ENCODE data around the gene FCHSD2. TPM values are rescaled to one million over a fixed set of nuclear protein-coding genes. Genes with fewer than 3 reads are reported as not detected.
"Not testable (repeated sequence)": the region's sequence is repeated elsewhere in the genome, so short reads cannot be mapped to it uniquely, and the experiment has no call there.

The FCHSD2 gene
- total RNA-seq, 1 donor from 2014 or later: 59.0 TPM

- DNase-seq: no peak
- Histone ChIP-seq H3K4me1 (peaks cover 26% of the 10 kb centered on the region), H3K27me3 (ENCODE audit: low read depth) (no peaks in the 10 kb centered on the region), H3K9me3 (no peaks in the 10 kb centered on the region), H3K27ac (no peak overlapping the region), H3K36me3 (no peaks in the 10 kb centered on the region), H3K4me3 (no peak overlapping the region)
- no peak for TF ChIP-seq CTCF (IDR thresholded peaks at IDR 0.05)
- intact Hi-C loops (cut with DNase I): no loop called here
- ATAC-seq: no peak
Measured at GRCh38 chr11:73077454-73077853, 64.7 kb downstream of the FCHSD2 start.

- Histone ChIP-seq H3K9me3 (no peaks in the 10 kb centered on the region), H3K4me3 (no peak overlapping the region), H3K27ac (no peak overlapping the region), H3K36me3 (no peaks in the 10 kb centered on the region), H3K4me1 (peaks cover 41% of the 10 kb centered on the region), H3K27me3 (ENCODE audit: low read depth) (no peaks in the 10 kb centered on the region)
- no peak for TF ChIP-seq CTCF (IDR thresholded peaks at IDR 0.05)
- intact Hi-C loops (cut with DNase I): no loop called here
- ATAC-seq: no peak
- DNase-seq: no peak
Measured at GRCh38 chr11:73074319-73074718, 67.8 kb downstream of the FCHSD2 start.

DNA sequence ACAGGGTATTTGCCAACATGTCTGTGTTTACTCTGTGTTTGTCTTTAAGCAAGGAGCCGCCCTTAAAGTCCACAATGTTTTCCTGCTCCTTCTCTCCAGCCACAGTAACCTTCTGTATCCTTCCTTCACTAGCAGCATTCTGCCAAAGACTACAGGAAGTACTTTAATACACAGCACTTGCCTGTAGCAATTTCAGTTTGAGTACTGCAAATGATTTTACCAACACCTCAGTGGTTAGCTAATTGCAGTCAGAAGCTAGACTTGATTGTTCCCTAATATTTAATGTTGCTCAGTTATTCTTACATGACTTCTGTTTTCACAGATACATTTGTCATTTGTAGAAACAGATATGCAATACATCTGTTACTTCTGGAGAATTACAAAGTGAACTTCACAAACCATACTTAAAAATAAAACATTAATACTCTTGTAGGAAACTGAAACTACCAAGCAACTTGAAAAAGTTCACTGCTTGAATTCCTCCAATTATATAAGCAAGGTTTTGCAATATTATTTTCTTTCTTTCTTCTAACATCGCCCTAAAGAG is 69.1 kb downstream of the FCHSD2 start:
- peak overlapping the region; percentile 16 for H3K4me3 ChIP-seq
- no peaks in the 10 kb centered on the region for H3K27me3 ChIP-seq (ENCODE audit: low read depth)
- TF ChIP-seq CTCF (IDR thresholded peaks at IDR 0.05): no peak
- peak; percentile 88 to 91 for ATAC-seq
- H3K27ac ChIP-seq: peak overlapping the region; percentile 50
- no peaks in the 10 kb centered on the region for H3K9me3 ChIP-seq
- no peaks in the 10 kb centered on the region for H3K36me3 ChIP-seq
- intact Hi-C loops (cut with DNase I): no loop called here
- H3K4me1 ChIP-seq: peaks cover 41% of the 10 kb centered on the region
- no peak for DNase-seq

- ATAC-seq (no peak), DNase-seq (no peak)
- Histone ChIP-seq H3K4me3 (no peak overlapping the region), H3K4me1 (peaks cover 41% of the 10 kb centered on the region), H3K27ac (no peak overlapping the region), H3K27me3 (ENCODE audit: low read depth) (no peaks in the 10 kb centered on the region), H3K36me3 (no peaks in the 10 kb centered on the region), H3K9me3 (no peaks in the 10 kb centered on the region)
- intact Hi-C loops (cut with DNase I): no loop called here
- TF ChIP-seq CTCF (IDR thresholded peaks at IDR 0.05): no peak
Measured at GRCh38 chr11:73070653-73071052, 71.5 kb downstream of the FCHSD2 start.

DNA sequence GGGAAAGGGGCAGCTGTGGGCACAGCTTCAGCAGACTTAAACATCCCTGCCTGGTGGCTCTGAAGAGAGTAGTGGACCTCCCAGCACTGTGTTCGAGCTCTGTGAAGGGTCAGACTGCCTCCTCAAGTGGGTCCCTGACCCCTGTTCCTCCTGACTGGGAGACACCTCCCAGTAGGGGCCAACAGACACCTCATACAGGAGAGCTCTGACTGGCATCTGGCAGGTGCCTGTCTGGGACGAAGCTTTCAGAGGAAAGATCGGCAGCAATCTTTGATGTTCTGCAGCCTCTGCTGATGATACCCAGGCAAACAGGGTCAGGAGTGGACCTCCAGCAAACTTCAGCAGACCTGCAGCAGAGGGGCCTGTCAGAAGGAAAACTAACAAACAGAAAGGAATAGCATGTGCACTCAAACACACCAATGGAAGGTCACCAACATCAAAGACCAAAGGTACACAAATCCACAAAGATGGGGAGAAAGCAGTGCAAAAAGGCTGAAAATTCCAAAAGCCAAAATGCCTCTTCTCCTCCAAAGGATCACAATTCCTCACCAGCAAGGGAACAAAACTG is 80.2 kb downstream of the FCHSD2 start:
- intact Hi-C loops (cut with DNase I); H3K36me3 ChIP-seq; ATAC-seq; DNase-seq; H3K4me3 ChIP-seq; H3K27ac ChIP-seq; H3K9me3 ChIP-seq; H3K27me3 ChIP-seq (ENCODE audit: low read depth): not testable (repeated sequence)
- H3K4me1 ChIP-seq: peaks cover 18% of the 10 kb centered on the region

DNA sequence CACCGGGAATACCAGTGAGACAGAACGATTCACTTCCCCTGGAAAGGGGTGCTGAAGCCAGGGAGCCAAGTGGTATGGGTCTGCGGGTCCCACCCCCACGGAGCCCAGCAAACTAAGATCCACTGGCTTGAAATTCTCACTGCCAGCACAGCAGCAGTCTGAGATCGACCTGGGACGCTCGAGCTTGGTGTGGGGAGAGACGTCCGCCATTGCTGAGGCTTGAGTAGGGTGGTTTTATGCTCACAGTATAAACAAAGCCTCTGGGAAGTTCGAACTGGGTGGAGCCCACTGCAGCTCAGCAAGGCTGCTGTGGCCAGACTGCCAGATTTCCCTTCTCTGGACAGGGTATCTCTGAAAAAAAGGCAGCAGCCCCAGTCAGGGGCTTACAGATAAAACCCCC is 80.7 kb downstream of the FCHSD2 start:
- H3K4me3 ChIP-seq; H3K36me3 ChIP-seq; H3K9me3 ChIP-seq; H3K27ac ChIP-seq; DNase-seq; ATAC-seq; intact Hi-C loops (cut with DNase I); H3K27me3 ChIP-seq (ENCODE audit: low read depth): not testable (repeated sequence)
- H3K4me1 ChIP-seq: peaks cover 18% of the 10 kb centered on the region
